Stimulated activated CD4-positive, alpha-beta T cell treated with anti-CD3 and anti-CD28 coated beads, TNF-alpha, amount 100 ng/mL, for 48 hours (primary cell): ENCODE data around the gene HES5.

Experiments
- DNase-seq, 3 donors: peaks; one replicate each; pipeline ENCODE4 v3.0.0-alpha.2; 2020; ENCODE audit warnings: low read depth in 3 of 3

Gene HES5

GRCh38 chr1:2480236-2480985 is 49.7 kb downstream of the HES5 start:
- DNase-seq = no peak

- no peak for DNase-seq
Measured at GRCh38 chr1:2479618-2480017, 50.4 kb downstream of the HES5 start.

- no peak for DNase-seq
Measured at GRCh38 chr1:2479186-2479585, 50.9 kb downstream of the HES5 start.
